ENCODE measurements around the gene CDX2.
"Not testable (repeated sequence)": the region's sequence is repeated elsewhere in the genome, so short reads cannot be mapped to it uniquely, and the experiment has no call there.

CDX2 gene

GRCh38 chr13:27964206-27964605 is 4.9 kb downstream of the CDX2 start:
- DNase-seq: not testable (repeated sequence)

- no peak for DNase-seq
These were observed 5.6 kb downstream of the CDX2 start for GRCh38 chr13:27963491-27963890.

DNA sequence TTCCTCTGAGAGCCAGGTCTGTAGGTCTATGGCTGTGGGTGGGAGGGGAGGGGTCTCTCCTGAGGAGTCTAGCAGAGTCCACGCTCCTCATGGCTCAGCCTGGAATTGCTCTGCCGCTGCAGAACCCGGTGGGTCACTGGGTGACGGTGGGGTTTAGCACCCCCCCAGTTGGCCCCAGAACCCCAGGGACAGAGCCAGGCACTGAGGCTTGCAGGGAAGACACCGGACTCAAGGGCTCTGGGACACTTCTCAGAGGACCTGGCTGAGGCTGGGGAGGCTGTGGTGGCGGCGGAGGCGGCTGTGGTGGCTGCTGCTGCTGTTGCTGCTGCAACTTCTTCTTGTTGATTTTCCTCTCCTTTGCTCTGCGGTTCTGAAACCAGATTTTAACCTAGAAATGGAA is 6.1 kb downstream of the CDX2 start:
- no peak for DNase-seq

GRCh38 chr13:27962128-27962841 is 6.8 kb downstream of the CDX2 start:
- no peak for DNase-seq

DNA sequence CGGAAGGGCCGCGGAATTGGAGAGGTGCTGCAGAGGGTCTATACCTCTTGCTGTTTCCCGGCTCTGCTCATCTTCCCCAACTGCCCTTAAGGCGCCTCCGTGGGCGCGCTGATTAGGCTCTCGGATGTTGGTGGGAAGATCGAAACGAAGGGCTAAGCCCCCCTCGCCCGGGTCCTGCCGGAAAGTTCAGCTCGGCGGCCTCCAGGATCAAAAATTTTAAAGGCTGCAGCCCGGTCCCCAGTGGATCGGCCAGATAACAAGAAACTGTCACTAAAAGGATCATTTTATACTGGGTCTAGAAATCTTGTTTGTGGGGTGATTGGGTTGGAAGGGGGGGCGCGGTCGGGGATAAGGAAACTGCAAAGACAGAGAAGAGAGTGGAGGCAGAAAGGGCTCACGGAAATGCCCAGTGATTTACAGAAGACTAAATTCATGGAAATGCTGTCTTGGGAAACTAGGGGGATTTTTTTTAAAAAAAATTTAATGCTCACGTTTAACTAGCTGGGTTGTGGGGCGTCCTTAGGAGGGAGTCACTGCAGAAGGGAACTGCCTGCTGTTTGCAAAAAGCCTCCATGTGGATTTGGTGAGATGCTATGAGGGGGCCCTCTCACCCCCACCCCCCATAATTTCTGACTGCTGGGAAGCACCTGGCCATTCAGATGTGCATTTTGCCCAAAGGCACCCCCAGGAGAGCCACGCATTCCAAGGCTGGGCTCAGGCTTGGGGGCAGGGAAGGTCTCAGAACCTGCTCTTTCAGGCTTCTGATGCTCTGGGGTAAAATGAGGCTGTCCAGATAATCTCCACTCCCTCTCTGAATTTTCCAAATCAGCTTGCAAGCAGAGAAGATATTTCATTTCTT is 7.7 kb downstream of the CDX2 start:
- DNase-seq: no peak

DNA sequence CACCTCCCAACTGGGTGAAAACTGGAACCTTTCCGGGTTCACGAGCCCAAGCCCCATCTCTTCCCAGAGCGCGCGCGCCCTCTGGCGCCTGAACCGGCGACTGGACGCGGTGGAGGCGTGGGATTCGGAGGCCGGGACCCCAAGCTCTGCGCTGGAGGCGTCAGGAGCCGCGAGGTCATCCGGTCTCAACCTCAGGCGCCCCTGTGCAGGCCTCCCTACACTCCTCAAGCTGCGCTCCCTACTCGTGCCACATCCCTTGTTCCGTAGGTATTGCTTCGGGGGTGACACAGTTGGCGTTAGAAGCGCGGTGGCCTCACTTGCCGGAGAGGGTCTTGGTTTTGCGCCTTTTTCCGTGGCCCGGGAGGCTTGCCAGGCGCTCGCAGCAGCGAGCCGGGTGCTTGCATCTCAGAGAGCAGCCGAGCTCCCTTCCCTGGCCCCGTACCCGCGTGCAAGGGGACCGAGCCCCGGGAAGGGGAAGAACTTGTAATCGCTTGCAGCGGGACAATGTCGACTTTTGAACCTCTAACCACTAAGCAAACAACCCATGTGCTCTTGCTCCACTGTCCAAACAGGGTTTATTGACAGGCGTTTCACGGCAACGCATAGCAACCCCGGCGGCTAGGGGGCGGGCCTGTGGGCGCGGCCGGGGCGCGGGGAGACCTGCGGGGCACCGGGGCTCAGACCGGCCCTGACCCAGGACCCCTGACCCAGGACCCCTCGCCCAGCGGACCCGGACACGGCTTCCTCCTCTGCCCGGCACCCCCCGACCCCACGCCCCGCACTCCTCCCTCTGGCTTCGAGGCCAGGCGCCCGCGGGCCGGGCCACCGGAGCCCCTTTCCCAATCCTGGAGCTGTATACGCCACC is 8.5 kb downstream of the CDX2 start:
- peak; percentile 51 for DNase-seq

GRCh38 chr13:27959976-27960361 is 9.1 kb downstream of the CDX2 start:
- no peak for DNase-seq

DNA sequence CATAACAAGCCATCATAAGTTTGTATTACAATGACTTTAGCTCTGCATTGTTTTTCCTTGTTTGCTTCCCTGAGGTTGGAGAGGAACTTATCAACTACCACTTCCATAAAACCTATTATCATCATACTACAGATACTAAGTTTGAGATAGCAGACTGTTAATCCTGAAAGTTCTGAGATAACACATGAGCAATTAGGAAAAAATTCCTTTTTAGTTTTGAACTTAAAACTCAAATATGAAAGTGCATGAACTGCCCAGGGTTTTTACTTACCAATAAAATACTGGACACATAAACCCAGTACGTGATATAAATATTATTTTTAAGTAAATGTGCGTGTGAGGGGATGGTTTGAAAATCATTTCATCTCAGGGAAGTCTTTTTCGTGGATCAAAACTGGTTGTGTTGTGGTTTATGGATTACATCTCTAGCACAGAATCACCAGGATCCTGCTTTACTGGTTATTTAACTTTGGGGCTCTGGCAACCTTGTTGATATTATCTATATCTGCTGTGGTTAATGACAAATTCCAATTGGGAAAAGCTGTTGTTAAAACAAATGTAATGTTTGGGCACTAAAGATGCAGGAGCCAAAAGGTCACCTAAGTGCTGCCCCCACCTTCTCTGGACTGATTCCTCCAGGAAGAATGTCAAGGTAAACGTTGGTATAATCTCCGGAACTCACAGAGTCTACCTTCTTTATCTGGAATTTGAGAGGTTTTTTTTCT is 12.4 kb downstream of the CDX2 start:
- DNase-seq: no peak

DNA sequence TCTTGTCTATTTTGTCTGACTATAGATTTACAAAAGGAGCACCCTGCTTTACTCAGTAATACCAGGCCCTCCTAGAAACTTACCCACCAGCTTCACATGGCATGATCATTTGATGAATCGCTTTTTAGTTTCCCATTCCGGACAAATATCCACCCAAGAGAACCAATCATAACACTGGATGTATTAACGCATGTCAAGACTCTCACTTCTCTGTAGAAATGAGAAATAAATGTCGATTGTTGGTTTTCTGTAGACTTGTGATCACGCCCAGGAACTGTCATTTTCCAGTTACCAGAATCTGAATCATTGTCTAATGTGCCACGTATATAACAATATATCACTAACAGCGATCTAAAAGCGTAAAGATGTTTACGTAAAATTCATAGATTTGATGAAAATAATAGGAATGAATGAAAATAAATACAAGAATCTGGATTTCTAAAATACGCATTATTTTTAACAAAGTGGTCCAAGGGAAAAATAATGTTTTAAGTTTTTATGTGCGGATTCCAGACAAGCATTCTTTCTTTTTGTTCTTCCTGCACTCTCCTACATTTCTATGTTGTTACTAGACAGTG is 14.0 kb downstream of the CDX2 start:
- no peak for DNase-seq

DNA sequence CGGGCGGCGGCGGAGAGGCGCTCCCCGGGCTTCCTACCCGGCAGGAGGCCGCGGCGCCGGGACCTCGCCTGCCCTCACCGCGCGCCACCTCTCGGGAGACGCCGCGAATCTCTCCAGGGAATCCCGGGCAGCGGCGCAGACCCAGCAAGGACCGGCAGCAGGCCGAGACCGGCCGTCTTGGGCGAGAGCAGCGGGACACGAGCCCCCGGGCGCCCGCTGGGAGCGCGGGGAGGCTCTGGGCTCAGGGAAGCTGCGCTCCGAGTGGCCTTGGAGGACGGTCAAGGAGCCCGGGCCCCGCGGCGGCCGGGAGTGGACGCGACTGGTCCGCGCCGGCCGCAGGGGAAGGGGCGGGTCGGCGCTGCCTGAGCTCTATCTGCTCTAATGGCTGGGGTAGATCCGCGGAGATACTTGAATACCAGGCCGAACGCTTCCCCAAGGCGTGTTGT is 14.7 kb downstream of the CDX2 start:
- DNase-seq: no peak

- peak; percentile 77 for DNase-seq
These were observed 15.3 kb downstream of the CDX2 start for GRCh38 chr13:27953676-27954405.

DNA sequence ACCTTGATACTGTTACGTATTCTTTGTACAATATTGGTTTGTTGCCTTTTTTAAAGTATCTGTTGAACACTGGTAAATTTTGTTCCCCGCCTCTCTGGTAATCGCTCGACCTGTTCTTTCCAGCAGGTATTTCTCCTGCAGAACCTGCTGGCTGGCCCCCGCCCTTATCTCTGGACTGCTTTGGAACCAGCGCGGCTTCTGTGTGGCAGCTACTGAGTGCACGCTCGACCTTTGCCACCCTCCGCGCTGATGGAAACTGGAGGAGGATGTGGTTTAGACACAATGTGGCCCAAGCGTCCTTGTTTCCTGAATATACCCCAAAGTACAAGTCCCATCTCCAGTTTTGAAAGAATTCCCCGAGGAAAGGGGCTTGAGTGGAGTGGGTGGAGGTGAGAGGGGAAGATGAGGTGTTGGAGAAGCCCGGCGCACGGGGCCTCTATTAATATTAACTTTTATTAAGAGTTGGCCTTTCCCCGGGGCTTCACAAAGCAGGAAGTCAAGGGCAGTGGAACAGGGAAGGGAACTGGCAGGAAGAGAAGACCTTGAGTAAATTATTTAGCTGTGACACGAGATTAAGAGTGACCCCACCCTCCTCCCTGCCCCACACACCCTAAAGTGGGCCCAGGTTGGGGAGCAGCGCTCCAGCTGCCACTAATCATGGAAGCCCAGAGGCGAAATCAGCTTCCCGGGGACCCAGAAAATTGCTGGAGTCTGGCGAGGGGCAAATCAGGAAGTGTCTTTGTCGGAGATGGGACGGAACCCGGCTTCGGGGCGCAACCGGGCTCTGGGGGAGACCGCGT is 16.0 kb downstream of the CDX2 start:
- DNase-seq: no peak

GRCh38 chr13:27942972-27943371 is 26.1 kb downstream of the CDX2 start:
- no peak for DNase-seq

DNA sequence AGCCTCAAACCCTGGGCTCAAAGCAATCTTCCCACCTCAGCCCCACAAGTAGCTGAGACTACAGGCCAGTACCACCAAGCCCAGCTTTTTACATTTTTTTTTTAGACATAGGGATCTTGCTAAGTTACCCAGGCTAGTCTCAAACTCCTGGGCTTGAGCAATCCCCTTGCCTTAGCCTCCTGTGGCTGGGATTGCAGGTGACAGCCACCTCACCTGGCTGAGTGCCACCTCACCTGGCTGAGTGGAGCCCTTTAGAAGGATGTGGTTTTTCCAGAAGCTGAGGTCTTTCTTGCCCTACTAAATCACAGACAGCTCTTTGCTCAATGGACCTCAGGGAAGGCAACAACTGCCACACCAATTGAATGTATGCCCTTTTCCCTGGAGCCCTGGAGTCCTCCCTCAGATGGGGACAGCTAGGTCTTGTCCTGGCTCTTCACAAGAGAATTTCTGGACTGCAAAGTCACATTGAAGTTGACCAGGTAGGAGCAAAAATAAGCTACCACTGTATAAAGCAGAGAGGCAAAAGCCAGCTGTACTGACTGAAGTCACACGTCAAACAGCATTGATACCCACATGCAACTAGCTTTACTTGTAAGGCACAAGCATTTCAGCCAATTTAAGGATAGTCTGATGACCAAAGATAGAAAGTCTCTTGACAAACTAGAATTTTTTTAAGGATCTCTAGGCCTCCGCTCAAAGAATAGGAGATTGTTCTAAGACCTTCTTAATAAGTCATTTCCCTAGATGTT is 35.4 kb downstream of the CDX2 start:
- no peak for DNase-seq

GRCh38 chr13:27933118-27933517 is 36.0 kb downstream of the CDX2 start:
- no peak for DNase-seq

DNA sequence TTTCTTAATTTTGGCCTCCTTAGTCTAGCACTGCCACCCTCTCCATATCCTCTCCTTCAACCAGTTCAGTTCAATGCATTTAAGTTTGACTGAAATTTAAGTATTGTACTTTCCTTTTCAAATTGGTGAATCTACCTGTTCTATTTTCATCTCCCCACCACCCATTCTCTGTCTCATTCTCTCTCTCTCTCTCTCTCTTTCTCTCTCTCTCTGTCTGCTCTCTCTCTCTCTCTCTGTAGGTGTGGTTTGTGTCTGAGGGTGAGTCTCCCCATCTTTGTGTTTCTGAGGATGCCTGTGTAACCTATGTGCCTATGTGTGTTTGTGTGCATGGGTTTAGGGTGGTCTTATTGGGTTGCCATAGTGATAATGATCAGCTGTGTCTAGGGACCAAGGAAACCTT is 39.2 kb downstream of the CDX2 start:
- DNase-seq: no peak

DNA sequence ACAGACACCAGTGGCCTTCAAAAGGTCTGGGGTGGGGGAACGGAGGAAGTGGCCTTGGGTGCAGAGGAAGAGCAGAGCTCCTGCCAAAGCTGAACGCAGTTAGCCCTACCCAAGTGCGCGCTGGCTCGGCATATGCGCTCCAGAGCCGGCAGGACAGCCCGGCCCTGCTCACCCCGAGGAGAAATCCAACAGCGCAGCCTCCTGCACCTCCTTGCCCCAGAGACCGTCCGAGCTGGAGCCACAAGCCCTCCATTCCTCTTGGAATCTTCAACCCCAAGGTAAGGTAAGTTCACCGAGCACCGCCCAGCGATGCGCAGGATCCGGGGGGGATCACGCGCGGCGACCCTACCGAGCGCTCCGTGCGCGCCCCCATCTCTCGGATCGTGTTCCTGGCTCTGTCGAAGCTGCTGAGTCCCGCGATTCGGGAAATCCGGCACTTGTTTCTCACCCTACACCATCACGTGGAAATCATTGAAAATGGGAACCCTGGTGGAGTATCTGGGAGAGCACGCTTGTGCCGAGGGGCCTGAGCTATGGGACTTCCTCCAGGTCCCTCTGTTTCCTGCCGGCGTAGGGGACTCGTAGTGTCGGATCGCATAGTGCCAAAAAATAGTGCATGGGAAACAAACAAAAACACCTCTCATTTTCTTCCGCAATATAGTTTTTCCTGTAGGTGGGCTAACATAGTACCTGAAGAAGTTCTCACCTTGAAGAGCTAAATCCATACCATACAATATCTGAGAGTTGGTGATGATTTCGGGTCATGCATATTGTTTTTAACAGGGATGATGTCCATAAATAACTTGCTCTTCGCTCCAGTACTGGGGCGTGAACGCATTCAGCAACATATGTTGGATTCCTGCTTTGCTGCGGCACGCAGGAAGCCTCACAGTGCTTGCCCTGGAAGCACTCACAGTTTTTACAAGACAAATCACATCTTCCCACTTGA is 40.0 kb downstream of the CDX2 start:
- no peak for DNase-seq

GRCh38 chr13:27928353-27928804 is 40.7 kb downstream of the CDX2 start:
- DNase-seq: no peak
